Neuronal stem cell (in vitro differentiated cells): ENCODE data around the gene ITPRIPL2.

Experiments used
- DNase-seq: peaks from one replicate; pipeline ENCODE4 v3.0.0-alpha.2; 2013; ENCODE audit warnings: low spot score
- H2AFZ ChIP-seq: one replicate; pipeline ENCODE4 v1.6.1; 2013; ENCODE audit warnings: mild to moderate bottlenecking, low read length, inconsistent platforms
- H2AK5ac ChIP-seq: 2 replicates; pipeline ENCODE4 v1.6.1; 2013; ENCODE audit warnings: low read depth, mild to moderate bottlenecking, inconsistent platforms, low read length, moderate library complexity, mixed read lengths
- H2BK120ac ChIP-seq: 2 replicates; pipeline ENCODE4 v1.6.1; 2013; ENCODE audit warnings: low read depth, mild to moderate bottlenecking, inconsistent platforms, low read length, moderate library complexity, mixed read lengths
- H2BK12ac ChIP-seq: one replicate; pipeline ENCODE4 v1.6.1; 2013; ENCODE audit warnings: low read length, inconsistent platforms
- H2BK15ac ChIP-seq: 2 replicates; pipeline ENCODE4 v1.6.1; 2013; ENCODE audit warnings: mild to moderate bottlenecking, low read length, inconsistent platforms, mixed read lengths
- H2BK5ac ChIP-seq: one replicate; pipeline ENCODE4 v1.6.1; 2013; ENCODE audit warnings: inconsistent platforms, mild to moderate bottlenecking, low read length, moderate library complexity
- H3K14ac ChIP-seq: one replicate; pipeline ENCODE4 v1.6.1; 2013; ENCODE audit warnings: low read length, inconsistent platforms
- H3K18ac ChIP-seq: 2 replicates; pipeline ENCODE4 v1.6.1; 2013; ENCODE audit warnings: low read length, inconsistent platforms
- H3K23ac ChIP-seq: 2 replicates; pipeline ENCODE4 v1.6.1; 2013; ENCODE audit warnings: low read depth, mild to moderate bottlenecking, mixed read lengths, low read length, inconsistent platforms; ENCODE audit not compliant: poor library complexity
- H3K27ac ChIP-seq: replicated peaks from 3 replicates; pipeline ENCODE4 v1.5.1; 2013; ENCODE audit warnings: low read length, inconsistent platforms
- H3K27me3 ChIP-seq, 3 experiments: 2 replicates each; pipeline ENCODE4 v1.6.1; 2013; ENCODE audit warnings: low read length in 3 of 3, mild to moderate bottlenecking in 2 of 3, inconsistent platforms in 1 of 3, low read depth in 1 of 3, mixed read lengths in 1 of 3, moderate library complexity in 1 of 3; ENCODE audit not compliant: control insufficient read depth in 3 of 3, insufficient read depth in 3 of 3
- H3K36me3 ChIP-seq, 2 donors: replicated peaks in 1 of 2; 2 replicates each; pipeline ENCODE4 v1.6.1; 2013; ENCODE audit warnings: low read length in 2 of 2; ENCODE audit not compliant: control insufficient read depth in 2 of 2, insufficient read depth in 2 of 2
- H3K4ac ChIP-seq: 2 replicates; pipeline ENCODE4 v1.6.1; 2013; ENCODE audit warnings: inconsistent platforms, mild to moderate bottlenecking, low read length, moderate library complexity
- H3K4me1 ChIP-seq, 2 donors: 1 replicate in 1 of 2; 2 replicates in 1 of 2; pipeline ENCODE4 v1.6.1; 2013; ENCODE audit warnings: low read length in 2 of 2, low read depth in 1 of 2; ENCODE audit not compliant: control insufficient read depth in 2 of 2, insufficient read depth in 1 of 2
- H3K4me2 ChIP-seq: one replicate; pipeline ENCODE4 v1.6.1; 2013; ENCODE audit warnings: mild to moderate bottlenecking, low read length, inconsistent platforms; ENCODE audit not compliant: insufficient read depth, poor library complexity, severe bottlenecking
- H3K4me3 ChIP-seq, 2 donors: 2 replicates each; pipeline ENCODE4 v1.5.1; 2013; ENCODE audit warnings: low read length in 2 of 2, mild to moderate bottlenecking in 2 of 2, inconsistent platforms in 1 of 2, moderate library complexity in 1 of 2
- H3K79me1 ChIP-seq: one replicate; pipeline ENCODE4 v1.6.1; 2013; ENCODE audit warnings: low read depth, mild to moderate bottlenecking, inconsistent platforms, low read length, moderate library complexity
- H3K9ac ChIP-seq: one replicate; pipeline ENCODE4 v1.6.1; 2013; ENCODE audit warnings: mild to moderate bottlenecking, low read depth, low read length, inconsistent platforms; ENCODE audit not compliant: poor library complexity
- H3K9me3 ChIP-seq, 2 donors: replicated peaks in 1 of 2; 2 replicates each; pipeline versions ENCODE3 to v1.6.1; 2013; ENCODE audit warnings: low read length in 2 of 2, mild to moderate bottlenecking in 2 of 2, inconsistent platforms in 1 of 2, low read depth in 1 of 2, mixed read lengths in 1 of 2, moderate library complexity in 1 of 2; ENCODE audit not compliant: control insufficient read depth in 2 of 2, insufficient read depth in 1 of 2
- H4K8ac ChIP-seq: one replicate; pipeline ENCODE4 v1.6.1; 2013; ENCODE audit warnings: low read depth, mild to moderate bottlenecking, inconsistent platforms, low read length, moderate library complexity
- H4K91ac ChIP-seq: one replicate; pipeline ENCODE4 v1.6.1; 2013; ENCODE audit warnings: low read length, low read depth, mild to moderate bottlenecking, inconsistent platforms; ENCODE audit not compliant: poor library complexity
- WGBS, 2 donors: extraction: QIAGEN DNeasy Blood & Tissue Kit; methylation state at CpG; one replicate each; pipeline ENCODE4 v1.1.7; 2013; ENCODE audit warnings: missing lambda C conversion rate in 2 of 2, mixed read lengths in 1 of 2; ENCODE audit not compliant: insufficient read length in 2 of 2, insufficient replicate concordance in 1 of 2; ENCODE audit errors: extremely low coverage in 2 of 2; 5-methylcytosine and 5-hydroxymethylcytosine counted together

Gene ITPRIPL2

DNA sequence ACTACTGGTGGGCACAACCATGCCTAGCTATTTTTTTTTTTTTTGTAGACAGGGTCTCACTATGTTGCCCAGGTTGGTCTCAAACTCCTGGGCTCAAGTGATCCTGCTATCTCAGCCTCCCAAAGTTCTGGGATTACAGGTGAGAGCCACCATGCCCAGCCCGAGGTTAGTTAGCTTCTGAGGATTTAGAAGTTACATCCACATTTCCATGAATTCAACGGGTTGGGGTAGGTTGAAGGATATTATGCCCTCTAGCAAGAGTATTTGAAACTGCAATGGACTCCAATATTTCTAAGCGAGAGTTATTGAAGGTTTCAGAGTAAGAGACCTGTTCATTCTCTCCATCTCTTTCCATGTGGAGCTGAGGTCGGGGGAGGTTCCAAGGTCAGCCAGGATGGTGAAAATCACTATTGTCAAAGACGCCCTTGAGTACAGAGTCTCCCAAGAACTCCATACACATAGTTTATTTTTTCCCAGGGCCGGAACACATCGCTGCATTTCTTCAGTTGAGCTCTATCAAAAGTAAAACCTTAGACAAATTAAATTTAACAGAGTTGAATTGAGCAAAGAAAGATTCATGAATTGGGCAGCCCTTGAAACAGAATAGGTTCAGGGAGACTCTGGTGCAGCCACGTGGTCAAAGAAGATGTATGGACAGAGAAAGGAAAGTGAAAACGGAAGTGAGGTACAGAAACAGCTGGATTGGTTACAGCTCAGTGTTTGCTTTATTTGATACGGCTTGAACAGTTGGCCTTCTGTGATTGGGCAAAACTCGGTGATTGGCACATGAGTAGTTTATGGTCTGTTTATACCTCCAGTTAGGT lies 19.0 kb upstream of the ITPRIPL2 start:
- Histone ChIP-seq H3K18ac (no peak overlapping the region), H3K27ac (no peak overlapping the region), H2AK5ac (no peak overlapping the region), H3K14ac (no peak overlapping the region), H3K23ac (no peak overlapping the region), H2BK120ac (no peak overlapping the region), H3K9ac (no peak overlapping the region), H3K4me3 (no peak overlapping the region), H2BK15ac (no peak overlapping the region), H3K27me3 (no peaks in the 10 kb centered on the region), H3K4me1 (no peaks in the 10 kb centered on the region), H2BK5ac (no peak overlapping the region), H3K79me1 (no peaks in the 10 kb centered on the region), H3K36me3 (no peaks in the 10 kb centered on the region), H4K8ac (no peak overlapping the region), H3K9me3 (peaks cover 0 to 1% of the 10 kb centered on the region in 2 donors), H3K4me2 (no peak overlapping the region), H2BK12ac (no peak overlapping the region), H3K4ac (no peak overlapping the region), H4K91ac (no peak overlapping the region), H2AFZ (no peak overlapping the region)
- no peak for DNase-seq
- no CpG with 5 or more reads among the region's 11 CpGs for WGBS, 2 donors

DNA sequence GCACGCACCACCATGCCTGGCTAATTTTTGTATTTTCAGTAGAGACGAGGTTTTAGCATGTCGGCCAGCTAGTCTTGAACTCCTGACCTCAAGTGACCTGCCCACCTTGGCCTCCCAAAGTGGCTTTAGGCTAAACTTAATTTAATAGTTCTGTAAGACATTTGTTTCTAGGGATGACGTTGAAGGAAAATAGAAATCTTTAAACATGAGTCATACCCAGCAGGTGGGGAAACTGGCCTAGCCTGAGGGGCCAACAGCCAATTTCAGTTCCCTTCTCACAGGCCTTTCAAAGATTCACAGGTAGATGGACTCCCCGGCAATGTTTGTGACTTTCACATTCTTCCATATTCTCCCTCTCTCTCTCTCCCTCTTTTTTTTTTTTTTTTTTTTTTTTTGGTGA lies 18.1 kb upstream of the ITPRIPL2 start:
- Histone ChIP-seq H2BK12ac (no peak overlapping the region), H2BK15ac (no peak overlapping the region), H3K36me3 (no peaks in the 10 kb centered on the region), H3K4ac (no peak overlapping the region), H3K9me3 (peaks cover 0 to 3% of the 10 kb centered on the region in 2 donors), H2BK120ac (no peak overlapping the region), H2AK5ac (no peak overlapping the region), H3K4me3 (no peak overlapping the region), H3K18ac (no peak overlapping the region), H4K91ac (no peak overlapping the region), H3K4me2 (no peak overlapping the region), H3K23ac (no peak overlapping the region), H2AFZ (no peak overlapping the region), H2BK5ac (no peak overlapping the region), H3K4me1 (no peaks in the 10 kb centered on the region), H3K9ac (no peak overlapping the region), H3K27me3 (no peaks in the 10 kb centered on the region), H3K27ac (no peak overlapping the region), H3K79me1 (no peaks in the 10 kb centered on the region), H3K14ac (no peak overlapping the region), H4K8ac (no peak overlapping the region)
- no peak for DNase-seq
- WGBS, 2 donors: no CpG with 5 or more reads among the region's 5 CpGs

DNA sequence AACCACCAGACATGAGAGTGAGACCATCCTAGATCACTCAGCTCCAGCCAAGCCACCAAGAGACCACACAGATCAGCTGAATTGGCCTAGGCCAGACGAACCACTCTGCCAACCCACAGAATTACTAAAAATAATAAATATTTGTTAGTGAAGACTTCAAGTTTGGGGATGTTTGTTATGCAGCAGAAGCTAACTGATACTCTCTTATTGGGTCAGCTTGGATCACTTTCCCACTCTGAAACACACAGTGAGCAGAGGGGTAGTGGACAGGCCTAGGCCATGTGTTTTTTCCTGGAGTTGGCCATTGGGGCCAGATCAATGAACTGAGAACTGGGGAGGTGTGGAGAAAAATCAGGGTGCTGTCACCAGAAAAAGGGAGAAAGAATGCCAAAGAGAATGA lies 15.6 kb upstream of the ITPRIPL2 start:
- Histone ChIP-seq H2AFZ (no peak overlapping the region), H3K27ac (no peak overlapping the region), H3K9me3 (peaks cover 0 to 3% of the 10 kb centered on the region in 2 donors), H3K27me3 (no peaks in the 10 kb centered on the region), H2BK120ac (no peak overlapping the region), H2BK5ac (no peak overlapping the region), H3K4me2 (no peak overlapping the region), H3K4ac (no peak overlapping the region), H2BK12ac (no peak overlapping the region), H4K91ac (no peak overlapping the region), H3K4me1 (no peaks in the 10 kb centered on the region), H3K36me3 (no peaks in the 10 kb centered on the region), H3K23ac (no peak overlapping the region), H3K18ac (no peak overlapping the region), H2AK5ac (no peak overlapping the region), H3K9ac (no peak overlapping the region), H3K79me1 (no peaks in the 10 kb centered on the region), H2BK15ac (no peak overlapping the region), H4K8ac (no peak overlapping the region), H3K4me3 (no peak overlapping the region), H3K14ac (no peak overlapping the region)
- no peak for DNase-seq
- WGBS, 2 donors: no CpG with 5 or more reads among the region's 1 CpG

DNA sequence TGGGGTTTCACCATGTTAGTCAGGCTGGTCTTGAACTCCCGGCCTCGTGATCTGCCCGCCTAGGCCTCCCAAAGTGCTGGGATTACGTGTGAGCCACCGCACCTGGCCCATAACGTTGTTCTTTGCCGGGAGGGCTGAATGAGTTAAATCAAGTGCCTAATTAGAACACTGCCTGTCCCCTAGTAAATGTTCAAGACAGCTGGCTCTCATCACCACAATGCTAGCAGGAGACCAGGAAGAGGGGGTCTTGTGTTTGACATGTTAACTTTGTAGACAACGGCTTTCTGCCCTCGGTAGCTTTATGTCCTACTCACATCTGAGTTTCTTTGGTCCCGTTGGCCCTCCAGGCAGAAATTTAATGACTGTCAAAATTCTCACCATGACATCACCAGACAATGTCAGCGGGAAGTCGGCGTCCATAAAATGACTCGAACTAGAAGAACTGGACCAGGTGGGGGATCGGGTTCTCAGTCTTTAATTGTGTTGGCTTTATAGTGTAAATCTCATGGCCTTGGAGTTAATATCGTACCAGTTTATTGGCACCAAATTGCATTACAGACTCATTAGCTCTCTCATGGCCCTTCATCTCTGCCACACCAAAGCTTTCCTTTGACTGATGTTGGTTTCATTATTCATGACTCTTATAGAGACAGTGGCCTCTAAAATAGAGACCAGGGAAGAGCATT lies 11.4 kb upstream of the ITPRIPL2 start:
- Histone ChIP-seq H3K36me3 (no peaks in the 10 kb centered on the region), H3K4ac (no peak overlapping the region), H3K4me2 (no peak overlapping the region), H3K4me3 (no peak overlapping the region), H3K27ac (no peak overlapping the region), H2AK5ac (no peak overlapping the region), H2BK5ac (no peak overlapping the region), H3K14ac (no peak overlapping the region), H2AFZ (no peak overlapping the region), H3K9me3 (peaks cover 0 to 3% of the 10 kb centered on the region in 2 donors), H2BK15ac (no peak overlapping the region), H2BK120ac (no peak overlapping the region), H3K18ac (no peak overlapping the region), H3K79me1 (no peaks in the 10 kb centered on the region), H2BK12ac (no peak overlapping the region), H3K4me1 (peaks cover 0 to 2% of the 10 kb centered on the region in 2 donors), H4K91ac (no peak overlapping the region), H3K23ac (no peak overlapping the region), H3K9ac (no peak overlapping the region), H4K8ac (no peak overlapping the region), H3K27me3 (no peaks in the 10 kb centered on the region)
- DNase-seq: no peak
- no CpG with 5 or more reads among the region's 16 CpGs for WGBS, 2 donors
